T-cell (primary cell): Measurements from ENCODE around the gene AP1AR. TPM values are rescaled to one million over a fixed set of nuclear protein-coding genes. Genes with fewer than 3 reads are reported as not detected.

Source experiments
- ATAC-seq, 4 experiments: fragments of 200-7000 bp in 3 of 4; fragments of 150-1000 bp in 1 of 4; cut with Tn5 transposase; replicated peaks in 1 of 4; 1 replicate in 3 of 4; 2 replicates in 1 of 4; pipeline ENCODE4 v1.10.0; 2021; ENCODE audit warnings: moderate library complexity in 3 of 4, mild to moderate bottlenecking in 2 of 4, moderate number of reproducible peaks in 1 of 4
- CTCF ChIA-PET, 2 donors: fragments of 300-600 bp; sonication (Branson Sonifier 250); formaldehyde crosslinking; loops; one replicate each; lab custom pipeline; 2022; ENCODE audit warnings: antibody characterized with exemption in 2 of 2; lab: Charles Lee
- POLR2A ChIA-PET, 2 donors: fragments of 300-600 bp; sonication (Branson Sonifier 250); formaldehyde crosslinking; loops; one replicate each; lab custom pipeline; 2022; ENCODE audit warnings: antibody characterized with exemption in 2 of 2; lab: Charles Lee
- DNase-seq, 35 experiments: peaks; one replicate each; pipeline versions ENCODE4 v3.0.0 to v3.0.0-alpha.2; 2013 to 2023
- H3K27ac ChIP-seq: one replicate; pipeline ENCODE4 v1.5.1; 2013; ENCODE audit warnings: low read length
- H3K27me3 ChIP-seq, 2 experiments: replicated peaks in 1 of 2; 1 replicate in 1 of 2; 2 replicates in 1 of 2; pipeline versions ENCODE4 v1.6.1 to v1.7.0; 2013; ENCODE audit warnings: low read length in 1 of 2, mixed read lengths in 1 of 2; ENCODE audit not compliant: control insufficient read depth in 2 of 2, insufficient read depth in 2 of 2; ENCODE audit errors: extremely low read depth in 1 of 2
- H3K36me3 ChIP-seq, 2 donors: 1 replicate in 1 of 2; 2 replicates in 1 of 2; pipeline versions ENCODE4 v1.6.1 to v1.7.0; 2013; ENCODE audit warnings: low read length in 1 of 2; ENCODE audit not compliant: control insufficient read depth in 2 of 2, insufficient read depth in 1 of 2; ENCODE audit errors: extremely low read depth in 1 of 2
- H3K4me1 ChIP-seq, 2 experiments: 1 replicate in 1 of 2; 2 replicates in 1 of 2; pipeline versions ENCODE4 v1.6.1 to v1.7.0; 2013; ENCODE audit warnings: low read length in 2 of 2, mixed read lengths in 1 of 2; ENCODE audit not compliant: insufficient read depth in 2 of 2, control insufficient read depth in 1 of 2; ENCODE audit errors: extremely low read depth in 1 of 2
- H3K4me3 ChIP-seq, 2 donors: 1 replicate in 1 of 2; 2 replicates in 1 of 2; pipeline versions ENCODE4 v1.5.1 to v1.7.0; 2013; ENCODE audit warnings: mild to moderate bottlenecking in 2 of 2, low read length in 1 of 2, moderate library complexity in 1 of 2; ENCODE audit not compliant: control insufficient read depth in 1 of 2; ENCODE audit errors: extremely low read depth in 1 of 2
- H3K9me3 ChIP-seq: 2 replicates; pipeline ENCODE4 v1.7.0; 2013
- H3K27ac Mint-ChIP-seq, 2 donors: one replicate each; pipeline ENCODE4 v1.8.0; 2020 to 2021; ENCODE audit warnings: mild to moderate bottlenecking in 2 of 2, mixed read lengths in 2 of 2
- H3K27me3 Mint-ChIP-seq, 2 donors: one replicate each; pipeline ENCODE4 v1.8.0; 2021 to 2022; ENCODE audit warnings: mixed read lengths in 2 of 2
- H3K36me3 Mint-ChIP-seq: one replicate; pipeline ENCODE4 v1.8.0; 2021; ENCODE audit warnings: mixed read lengths
- H3K4me1 Mint-ChIP-seq, 3 donors: one replicate each; pipeline ENCODE4 v1.8.0; 2020 to 2022; ENCODE audit warnings: mixed read lengths in 3 of 3, mild to moderate bottlenecking in 1 of 3
- H3K4me3 Mint-ChIP-seq, 3 donors: one replicate each; pipeline ENCODE4 v1.8.0; 2020 to 2022; ENCODE audit warnings: mild to moderate bottlenecking in 3 of 3, mixed read lengths in 3 of 3, moderate library complexity in 3 of 3
- H3K9me3 Mint-ChIP-seq, 3 donors: one replicate each; pipeline ENCODE4 v1.8.0; 2020 to 2022; ENCODE audit warnings: mixed read lengths in 3 of 3
- WGBS: methylation state at CpG from one replicate; pipeline ENCODE4 v1.1.5; 2013; ENCODE audit warnings: missing lambda C conversion rate; ENCODE audit not compliant: insufficient coverage; 5-methylcytosine and 5-hydroxymethylcytosine counted together
- total RNA-seq, 35 experiments: library from RNA in 6 of 35; stranded (reverse) in 6 of 35; fragments of 120-200 nt in 1 of 35; gene quantifications; one replicate each; pipeline versions ENCODE4 v1.2.1 to v1.2.4 and lab custom pipeline; 2013 to 2026

Gene AP1AR
- total RNA-seq, 5 donors from 2014 or later (not counting 1 experiment from before 2014, with no cell fraction given) = 13.9 to 21.4 (median 20.3) TPM

DNA sequence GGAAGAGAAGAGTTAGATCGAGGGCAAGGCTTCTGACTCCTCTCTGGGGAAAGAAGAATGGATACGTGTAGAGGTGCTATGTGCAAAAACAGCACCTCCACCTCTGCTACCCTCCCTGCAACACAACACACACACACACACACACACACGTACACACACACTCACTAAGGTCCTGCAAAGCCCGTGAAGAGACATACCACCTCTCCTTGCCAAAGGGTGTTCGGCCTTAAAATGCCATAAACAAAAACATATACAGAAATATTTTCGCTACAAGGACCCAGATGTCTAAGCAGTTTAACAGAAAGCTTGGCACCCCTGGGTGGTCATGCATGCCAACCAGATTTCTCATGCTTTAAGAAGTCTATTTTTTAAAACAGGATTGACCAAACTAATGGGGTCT is 52.6 kb downstream of the AP1AR start:
- peak overlapping the region; percentile 89 to 93 (median 91) for H3K4me3 Mint-ChIP-seq
- no peaks in the 10 kb centered on the region for H3K27me3 Mint-ChIP-seq
- POLR2A ChIA-PET = interaction anchor here (0.6 to 0.7 kb wide), 3 partner anchors 52 to 235 kb away, joined by 3 to 9 read pairs (median 3); no protein-coding TSS in a partner anchor
- H3K4me1 Mint-ChIP-seq = peaks cover 78 to 87% (median 85%) of the 10 kb centered on the region in 3 donors
- peak overlapping the region; percentile 35 to 85 for H3K4me3 ChIP-seq
- ATAC-seq (no peak), DNase-seq (no peak)
- peaks cover 21 to 59% of the 10 kb centered on the region in 2 experiments for H3K4me1 ChIP-seq
- H3K9me3 ChIP-seq = no peaks in the 10 kb centered on the region
- H3K27ac ChIP-seq = peak overlapping the region; percentile 36
- no peaks in the 10 kb centered on the region for H3K27me3 ChIP-seq
- peak overlapping the region; percentile 71 to 74 for H3K27ac Mint-ChIP-seq
- H3K36me3 ChIP-seq = no peaks in the 10 kb centered on the region
- H3K36me3 Mint-ChIP-seq = peaks cover 13% of the 10 kb centered on the region
- peaks cover 0 to 8% (median 0%) of the 10 kb centered on the region in 3 donors for H3K9me3 Mint-ChIP-seq
- WGBS = 0% methylated on average over 2 of the region's 6 CpGs
- CTCF ChIA-PET = interaction anchor here (0.6 to 1.1 kb wide), 3 partner anchors 25 to 459 kb away, joined by 3 to 7 read pairs (median 3); no protein-coding TSS in a partner anchor

DNA sequence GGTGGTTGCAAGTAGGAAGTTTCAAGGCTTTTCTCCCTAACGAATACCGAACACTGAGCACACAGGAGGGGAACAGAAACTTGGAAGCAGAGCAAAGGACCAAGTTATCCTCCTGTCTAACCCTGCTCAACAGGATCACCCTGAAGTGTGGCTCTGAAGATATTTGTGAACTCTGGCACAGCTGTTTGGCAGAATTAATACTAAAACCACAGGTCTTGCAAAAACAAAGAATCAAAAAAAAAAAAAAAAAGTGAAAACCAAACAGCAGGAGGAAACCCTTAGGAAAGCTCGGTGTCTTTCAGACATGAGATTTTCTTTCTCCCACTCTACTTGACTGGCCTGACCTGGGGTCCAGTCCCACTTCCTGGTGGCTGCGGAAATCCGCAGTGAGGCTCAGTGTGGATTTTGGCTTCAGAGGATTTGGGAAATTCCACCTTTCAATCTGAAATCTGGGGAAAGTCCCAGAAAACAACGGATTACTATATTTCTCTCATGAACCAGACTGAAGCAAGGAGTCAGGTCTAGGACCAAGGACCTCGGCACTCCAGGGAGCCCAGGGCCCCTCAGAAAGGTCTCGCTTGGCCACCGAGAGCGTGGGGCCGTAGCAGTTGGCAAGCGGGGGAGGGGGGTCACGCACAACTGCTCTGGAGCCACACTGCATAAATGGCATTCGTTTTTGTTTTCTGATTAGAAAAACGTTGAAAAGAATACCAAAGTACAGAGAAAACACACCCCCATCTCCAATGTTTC is 53.2 kb downstream of the AP1AR start:
- Mint-ChIP-seq H3K9me3 (peaks cover 0 to 8% (median 0%) of the 10 kb centered on the region in 3 donors), H3K27ac (peak overlapping the region; percentile 71 to 74), H3K4me1 (peaks cover 78 to 86% (median 85%) of the 10 kb centered on the region in 3 donors), H3K36me3 (peaks cover 13% of the 10 kb centered on the region), H3K4me3 (peak overlapping the region; percentile 89 to 93 (median 91)), H3K27me3 (no peaks in the 10 kb centered on the region)
- ChIA-PET CTCF (interaction anchor here (0.6 to 1.5 kb wide), 5 partner anchors 12 to 458 kb away, joined by 3 to 7 read pairs (median 4); partner anchors contain the start of gene ALPK1 (in 1 of the 2)), POLR2A (interaction anchor here (0.6 to 0.7 kb wide), 6 partner anchors 12 to 1613 kb away, joined by 3 to 9 read pairs (median 4); partner anchors contain the start of gene ALPK1 (in 1 of the 2))
- no peaks in the 10 kb centered on the region for H3K27me3 ChIP-seq
- peak overlapping the region; percentile 85 to 93 for H3K4me3 ChIP-seq
- WGBS = 0% methylated on average over 6 of the region's 15 CpGs
- H3K36me3 ChIP-seq = no peaks in the 10 kb centered on the region
- peaks cover 21 to 60% of the 10 kb centered on the region in 2 experiments for H3K4me1 ChIP-seq
- ATAC-seq (no peak), DNase-seq (peak in 1 of 35 experiments; percentile 70)
- H3K9me3 ChIP-seq = no peaks in the 10 kb centered on the region
- H3K27ac ChIP-seq = peak overlapping the region; percentile 69

DNA sequence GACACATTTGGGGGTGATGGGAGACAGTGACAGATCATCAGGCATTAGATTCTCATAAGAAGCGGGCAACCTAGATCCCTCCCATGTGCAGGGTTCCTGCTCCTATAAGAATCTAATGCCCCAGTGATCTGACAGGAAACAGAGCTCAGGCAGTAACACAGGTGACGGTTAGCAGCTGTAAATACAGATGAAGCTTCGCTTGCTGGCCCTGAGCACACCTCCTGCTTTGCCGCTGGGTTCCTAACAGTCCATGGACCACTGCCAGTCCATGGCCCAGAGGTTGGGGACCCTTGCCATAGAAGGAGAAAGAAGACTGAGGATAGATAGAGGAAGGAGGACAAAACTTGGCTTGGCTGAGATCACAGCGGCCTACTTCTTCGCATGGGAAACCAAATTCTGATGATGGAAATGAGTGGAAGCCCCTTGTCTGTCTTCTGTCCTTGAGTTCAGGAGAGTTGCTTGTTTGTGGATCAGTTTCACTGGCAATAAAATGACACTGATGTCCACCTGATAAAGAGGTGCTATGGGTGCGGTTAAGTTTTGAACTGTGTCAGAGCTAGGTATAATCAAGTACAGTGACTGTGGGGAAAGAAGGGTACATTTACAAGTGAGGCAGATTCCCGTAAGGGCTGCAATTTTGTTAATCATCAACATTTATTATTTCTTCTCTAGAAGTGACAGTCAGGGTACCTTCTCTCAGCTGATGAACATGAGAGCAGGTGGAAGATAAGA is 55.8 kb downstream of the AP1AR start:
- H3K4me3 ChIP-seq = peak overlapping the region in 1 of 2 donors; percentile 8
- POLR2A ChIA-PET = interaction anchor here (0.7 to 1.2 kb wide), 6 partner anchors 9 to 55 kb away, joined by 3 to 7 read pairs (median 3); partner anchors contain the start of genes ALPK1 (in 1 of the 2) and AP1AR (in 1 of the 2)
- peak overlapping the region; percentile 93 to 98 for H3K27ac Mint-ChIP-seq

DNA sequence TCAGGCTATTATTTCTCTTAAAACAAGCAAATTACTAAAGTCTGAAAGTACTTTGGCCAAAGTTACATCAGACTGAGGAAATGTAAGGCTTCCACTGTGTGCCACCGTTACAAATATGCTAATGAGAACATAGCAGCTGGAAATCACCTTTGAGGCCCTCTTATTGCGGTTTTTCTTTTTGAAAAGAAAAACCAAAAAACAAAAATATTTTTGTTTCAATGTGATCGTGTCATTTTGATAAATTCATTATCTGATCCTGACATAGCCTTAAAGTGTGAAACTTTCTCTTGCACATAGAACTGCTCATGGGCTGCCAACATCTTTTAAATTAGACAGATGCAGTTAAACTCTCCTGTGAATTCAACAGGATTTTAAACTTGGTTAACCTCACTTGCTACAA is 56.9 kb downstream of the AP1AR start:
- Mint-ChIP-seq H3K4me1 (peaks cover 46 to 55% (median 54%) of the 10 kb centered on the region in 3 donors), H3K4me3 (peak overlapping the region; percentile 39 to 91 (median 62)), H3K27me3 (no peaks in the 10 kb centered on the region), H3K9me3 (no peaks in the 10 kb centered on the region), H3K36me3 (no peaks in the 10 kb centered on the region), H3K27ac (peak overlapping the region; percentile 84 to 92)
- H3K9me3 ChIP-seq = no peaks in the 10 kb centered on the region
- H3K4me1 ChIP-seq = peaks cover 19 to 39% of the 10 kb centered on the region in 2 experiments
- ATAC-seq = peak in 1 of 4 experiments; percentile 27
- no peaks in the 10 kb centered on the region for H3K36me3 ChIP-seq
- 0% methylated on average over 1 of the region's 3 CpGs for WGBS
- H3K27ac ChIP-seq = peak overlapping the region; percentile 92
- ChIA-PET CTCF (no interaction called here), POLR2A (interaction anchor here (0.6 to 1.1 kb wide), 2 partner anchors 8 to 247 kb away, joined by 3 read pairs; no protein-coding TSS in a partner anchor)
- H3K27me3 ChIP-seq = no peaks in the 10 kb centered on the region
- peak in 4 of 35 experiments; percentile 10 to 76 (median 16) for DNase-seq
- H3K4me3 ChIP-seq = no peak overlapping the region

More for the DNA sequence above, 55.8 kb downstream of the AP1AR start:
- WGBS = 36% methylated on average over 7 of the region's 8 CpGs
- Histone ChIP-seq H3K36me3 (no peaks in the 10 kb centered on the region), H3K27me3 (no peaks in the 10 kb centered on the region), H3K4me1 (peaks cover 19 to 49% of the 10 kb centered on the region in 2 experiments), H3K27ac (peak overlapping the region; percentile 92), H3K9me3 (no peaks in the 10 kb centered on the region)
- CTCF ChIA-PET = interaction anchor here (0.6 to 0.8 kb wide), 5 partner anchors 14 to 232 kb away, joined by 3 to 5 read pairs (median 3); no protein-coding TSS in a partner anchor
- H3K27me3 Mint-ChIP-seq = no peaks in the 10 kb centered on the region
- peak overlapping the region; percentile 89 to 93 (median 91) for H3K4me3 Mint-ChIP-seq
- peaks cover 56 to 65% (median 64%) of the 10 kb centered on the region in 3 donors for H3K4me1 Mint-ChIP-seq
- DNase-seq (peak in 1 of 35 experiments; percentile 54), ATAC-seq (no peak)
- peaks cover 2% of the 10 kb centered on the region for H3K36me3 Mint-ChIP-seq
- peaks cover 0 to under 1% (median 0%) of the 10 kb centered on the region in 3 donors for H3K9me3 Mint-ChIP-seq

DNA sequence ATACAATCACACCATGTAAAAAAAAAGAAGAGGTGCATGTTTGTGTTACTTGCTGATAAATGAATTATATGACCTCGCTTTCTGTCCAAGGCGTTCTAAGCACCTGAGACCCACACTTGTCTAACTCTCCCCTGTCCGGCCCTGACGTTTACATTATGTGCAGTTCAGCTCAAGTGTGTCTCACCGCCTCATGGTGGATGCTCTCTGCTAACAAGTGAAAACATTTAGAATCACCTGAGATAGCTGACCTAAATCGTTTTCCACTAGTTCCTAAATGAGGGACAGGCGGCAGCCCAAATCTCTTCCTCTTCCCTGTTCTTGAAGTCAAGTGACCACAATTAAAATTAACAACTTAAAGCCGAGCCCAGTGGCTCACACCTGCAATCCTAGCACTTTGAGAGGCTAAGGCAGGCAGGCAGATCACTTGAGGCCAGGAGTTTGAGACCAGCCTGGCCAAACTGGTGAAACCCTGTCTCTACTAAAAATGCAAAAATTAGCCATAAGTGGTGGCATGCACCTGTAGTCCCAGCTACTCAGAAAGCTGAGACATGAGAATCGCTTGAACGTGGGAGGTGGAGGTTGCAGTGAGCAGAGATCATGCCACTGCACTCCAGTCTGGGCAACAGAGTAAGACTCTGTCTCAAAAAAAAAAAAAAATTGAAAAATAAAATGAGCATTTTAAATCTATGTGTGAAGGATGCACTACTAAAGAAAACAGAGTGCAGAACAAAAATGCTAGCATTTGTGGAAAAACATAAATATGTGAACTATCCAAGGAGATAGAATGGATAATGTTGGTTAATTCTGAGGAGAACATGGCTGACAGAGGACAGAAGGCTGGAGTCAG is 58.0 kb downstream of the AP1AR start:
- peak overlapping the region; percentile 84 to 92 for H3K27ac Mint-ChIP-seq
- H3K4me3 Mint-ChIP-seq = peak overlapping the region in 1 of 3 donors; percentile 43
- no peaks in the 10 kb centered on the region for H3K36me3 Mint-ChIP-seq
- DNase-seq (no peak), ATAC-seq (no peak)
- WGBS = 74% methylated on average over 5 of the region's 10 CpGs
- Histone ChIP-seq H3K4me1 (peaks cover 17 to 32% of the 10 kb centered on the region in 2 experiments), H3K27me3 (no peaks in the 10 kb centered on the region), H3K27ac (peak overlapping the region; percentile 92), H3K9me3 (no peaks in the 10 kb centered on the region), H3K36me3 (no peaks in the 10 kb centered on the region), H3K4me3 (no peak overlapping the region)
- POLR2A ChIA-PET = no interaction called here
- no peaks in the 10 kb centered on the region for H3K9me3 Mint-ChIP-seq
- CTCF ChIA-PET = interaction anchor here in 1 of 2 donors (0.5 to 0.6 kb wide), 2 partner anchors 51 to 314 kb away, joined by 3 to 5 read pairs; no protein-coding TSS in a partner anchor
- peaks cover 36 to 45% (median 44%) of the 10 kb centered on the region in 3 donors for H3K4me1 Mint-ChIP-seq
- H3K27me3 Mint-ChIP-seq = no peaks in the 10 kb centered on the region
